ENCODE results near the gene EI24.
"Not testable (repeated sequence)": the region's sequence is repeated elsewhere in the genome, so short reads cannot be mapped to it uniquely, and the experiment has no call there.

The EI24 gene

GRCh38 chr11:125568970-125569914 lies at the start of gene EI24:
Gene EI24 (plus strand): TSS chr11:125569477. CDS start chr11:125572528, 3,051 bp downstream.
- DNase-seq: peak; percentile 82 to 86

GRCh38 chr11:125519860-125520834 lies 49.1 kb upstream of the EI24 start:
- no peak for DNase-seq

GRCh38 chr11:125525303-125525702 lies 44.0 kb upstream of the EI24 start:
- DNase-seq: no peak

- no peak for DNase-seq
Observed at GRCh38 chr11:125532668-125533067, 36.6 kb upstream of the EI24 start.

GRCh38 chr11:125535585-125535984 lies 33.7 kb upstream of the EI24 start:
- no peak for DNase-seq

- not testable (repeated sequence) for DNase-seq
Observed at GRCh38 chr11:125536834-125537233, 32.4 kb upstream of the EI24 start.

- peak; percentile 1 to 3 for DNase-seq
Observed at GRCh38 chr11:125542709-125543108, 26.6 kb upstream of the EI24 start.

GRCh38 chr11:125550780-125551179 lies 18.5 kb upstream of the EI24 start:
- DNase-seq: no peak

GRCh38 chr11:125551835-125552342 lies 17.4 kb upstream of the EI24 start:
- no peak for DNase-seq

GRCh38 chr11:125552927-125553326 lies 16.4 kb upstream of the EI24 start:
- no peak for DNase-seq

GRCh38 chr11:125553357-125553756 lies 15.9 kb upstream of the EI24 start:
- no peak for DNase-seq

- no peak for DNase-seq
Observed at GRCh38 chr11:125554038-125554437, 15.2 kb upstream of the EI24 start.

- no peak for DNase-seq
Observed at GRCh38 chr11:125559888-125560287, 9.4 kb upstream of the EI24 start.

GRCh38 chr11:125561924-125562323 lies 7.4 kb upstream of the EI24 start:
- DNase-seq: no peak

- DNase-seq: no peak
Observed at GRCh38 chr11:125562430-125562829, 6.8 kb upstream of the EI24 start.

- no peak for DNase-seq
Observed at GRCh38 chr11:125564357-125564756, 4.9 kb upstream of the EI24 start.

- DNase-seq: no peak
Observed at GRCh38 chr11:125566235-125566634, 3.0 kb upstream of the EI24 start.

- peak in 1 of 2 experiments; percentile 33 for DNase-seq
Observed at GRCh38 chr11:125569915-125570621, 791 bp downstream of the EI24 start.

- DNase-seq: no peak
Observed at GRCh38 chr11:125570952-125571351, 1.7 kb downstream of the EI24 start.

GRCh38 chr11:125572916-125573315 lies 3.6 kb downstream of the EI24 start:
- no peak for DNase-seq

GRCh38 chr11:125577181-125577580 lies 7.9 kb downstream of the EI24 start:
- DNase-seq: not testable (repeated sequence)

- no peak for DNase-seq
Observed at GRCh38 chr11:125578783-125579182, 9.5 kb downstream of the EI24 start.
